HAP-1 (cell line): ENCODE results near the gene P2RX6.
A peak's percentile ranks its signal among the peaks of the same experiment; 100 is the strongest.

Experiments
- DNase-seq, 2 experiments: peaks; one replicate each; pipeline ENCODE4 v3.0.0-alpha.2; 2016 to 2020; ENCODE audit warnings: low spot score in 2 of 2
- H3K27me3 ChIP-seq: fragments of 250-450 bp; sonication (Bioruptor Pico); 2 replicates; pipeline ENCODE4 v1.5.1; 2020; ENCODE audit warnings: low read depth, mild to moderate bottlenecking, moderate library complexity
- H3K36me3 ChIP-seq: fragments of 250-450 bp; sonication (Bioruptor Pico); replicated peaks from 2 replicates; pipeline ENCODE4 v1.5.1; 2020; ENCODE audit warnings: mild to moderate bottlenecking
- H3K4me1 ChIP-seq: fragments of 250-450 bp; sonication (Bioruptor Pico); 2 replicates; pipeline ENCODE4 v1.5.1; 2020; ENCODE audit warnings: mild to moderate bottlenecking
- H3K4me3 ChIP-seq: fragments of 250-450 bp; sonication (Bioruptor Pico); 2 replicates; pipeline ENCODE4 v1.5.1; 2020; ENCODE audit warnings: mild to moderate bottlenecking, moderate library complexity
- H3K9me3 ChIP-seq: fragments of 250-450 bp; sonication (Bioruptor Pico); 2 replicates; pipeline ENCODE4 v1.5.1; 2020; ENCODE audit warnings: mild to moderate bottlenecking, moderate library complexity
- in situ Hi-C: fragments of 300-500 bp; cut with MboI; formaldehyde crosslinking; loops from 3 replicates; pipeline ENCODE4 v1.14.3; 2020; ENCODE audit warnings: low sequenced_read_pairs, inconsistent platforms, mixed read lengths

P2RX6 gene

DNA sequence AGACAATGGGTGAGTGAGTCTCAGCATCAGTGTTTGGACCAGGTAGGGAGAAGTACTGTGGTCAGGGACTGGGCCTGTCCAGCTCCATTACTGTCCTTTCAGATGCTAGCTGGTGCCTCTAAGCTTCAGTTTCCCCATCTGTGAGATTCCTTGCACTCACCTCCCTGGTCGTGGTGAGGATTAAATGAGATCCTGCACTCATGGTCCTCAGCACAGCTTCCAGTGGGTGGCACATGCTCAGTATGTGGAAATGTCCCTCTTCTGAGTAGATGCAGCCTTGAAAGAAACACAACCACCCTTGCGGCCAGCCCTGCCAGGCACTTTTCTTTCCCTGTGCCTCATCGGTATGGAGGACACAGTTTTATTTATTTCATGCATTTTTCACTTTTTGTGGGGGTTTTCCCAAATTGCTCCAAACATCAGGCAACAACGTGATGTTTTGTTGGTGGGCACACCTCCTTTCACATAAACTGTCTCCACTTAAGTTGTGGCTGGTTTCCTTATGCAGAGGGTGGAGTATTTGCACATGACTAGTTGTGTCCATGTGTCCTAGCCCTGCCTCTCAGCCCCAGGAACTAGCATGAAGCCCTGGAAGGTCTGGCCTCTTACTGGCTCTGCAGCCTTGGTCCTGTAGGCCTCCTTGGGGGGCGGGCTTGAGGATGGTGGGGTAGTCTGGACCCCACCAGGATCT, 31.7 kb upstream of the P2RX6 start:
- peaks cover 9% of the 10 kb centered on the region for H3K4me1 ChIP-seq
- H3K4me3 ChIP-seq, result peak overlapping the region; percentile 82
- H3K36me3 ChIP-seq, result peaks cover 12% of the 10 kb centered on the region
- H3K9me3 ChIP-seq, result peaks cover 7% of the 10 kb centered on the region; the same call in 1 of the 2 replicates
- DNase-seq, result no peak
- no peaks in the 10 kb centered on the region for H3K27me3 ChIP-seq
- in situ Hi-C loops, result loop anchor here (10.0 kb wide), 2 partner anchors 68 to 178 kb away; partner anchors contain the start of gene CRKL

DNA sequence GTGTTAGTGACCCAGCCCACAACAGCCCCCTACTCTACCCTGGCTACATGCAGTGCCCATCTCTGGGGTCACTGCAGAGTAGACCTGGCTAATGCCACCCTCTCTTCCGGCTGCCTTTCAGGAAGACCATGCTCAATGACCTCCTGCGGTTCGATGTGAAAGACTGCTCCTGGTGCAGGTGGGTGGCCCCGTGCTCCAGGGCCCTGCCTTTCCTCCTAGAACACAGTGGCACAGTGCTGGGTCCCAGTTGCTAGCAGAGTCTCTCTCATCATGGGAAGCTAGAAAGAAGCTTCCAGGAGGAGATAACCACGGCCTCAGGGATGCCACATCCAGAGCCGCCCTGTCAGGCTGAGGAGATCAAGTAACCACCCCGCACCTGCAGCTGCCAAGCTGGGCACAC, 29.2 kb upstream of the P2RX6 start:
- H3K36me3 ChIP-seq, result peaks cover 12% of the 10 kb centered on the region
- H3K27me3 ChIP-seq, result no peaks in the 10 kb centered on the region
- in situ Hi-C loops, result loop anchor here (10.0 kb wide), 2 partner anchors 71 to 181 kb away; partner anchors contain the start of gene CRKL
- peaks cover 9% of the 10 kb centered on the region for H3K4me1 ChIP-seq
- no peak overlapping the region for H3K4me3 ChIP-seq
- H3K9me3 ChIP-seq, result no peaks in the 10 kb centered on the region
- DNase-seq, result no peak

DNA sequence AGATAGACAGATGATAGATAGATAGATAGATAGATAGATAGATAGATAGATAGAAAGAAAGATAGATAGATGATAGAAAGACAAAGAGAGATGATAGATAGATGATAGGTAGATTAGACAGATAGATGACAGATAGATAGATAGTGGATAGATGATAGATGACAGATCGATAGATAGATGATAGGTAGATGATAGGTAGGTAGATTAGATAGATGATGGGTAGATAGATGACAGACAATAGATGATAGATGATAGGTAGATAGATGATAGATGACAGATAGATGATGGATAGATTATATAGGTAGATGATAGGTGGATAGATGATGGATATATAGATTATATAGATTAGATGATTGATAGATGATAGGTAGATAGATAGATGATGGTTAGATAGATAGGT, 28.6 kb upstream of the P2RX6 start:
- no peaks in the 10 kb centered on the region for H3K9me3 ChIP-seq
- H3K4me3 ChIP-seq, result no peak overlapping the region
- DNase-seq, result no peak
- H3K4me1 ChIP-seq, result peaks cover 6% of the 10 kb centered on the region
- in situ Hi-C loops, result loop anchor here (10.0 kb wide), 2 partner anchors 72 to 182 kb away; partner anchors contain the start of gene CRKL
- peaks cover 15% of the 10 kb centered on the region for H3K36me3 ChIP-seq
- H3K27me3 ChIP-seq, result no peaks in the 10 kb centered on the region

DNA sequence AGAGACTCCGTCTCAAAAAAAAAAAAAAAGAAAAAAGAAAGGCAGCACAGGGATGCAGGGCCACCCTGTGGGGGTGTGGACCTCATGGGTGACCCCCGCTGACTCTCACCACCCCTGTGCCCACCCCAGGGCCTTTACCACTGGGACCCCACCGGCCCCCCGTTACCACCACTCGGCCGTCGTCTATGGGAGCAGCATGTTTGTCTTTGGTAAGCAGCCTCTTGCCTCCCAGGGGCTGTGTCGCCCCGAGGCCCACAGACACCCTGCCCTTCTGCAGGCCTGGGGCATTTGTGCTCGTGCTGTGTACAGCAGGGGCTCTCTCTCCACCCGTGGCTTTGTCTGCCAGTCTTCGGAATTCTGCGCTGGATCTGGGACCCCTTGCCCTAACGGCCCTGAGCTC, 27.6 kb upstream of the P2RX6 start:
- in situ Hi-C loops, result loop anchor here (10.0 kb wide), 2 partner anchors 73 to 183 kb away; partner anchors contain the start of gene CRKL
- no peak overlapping the region for H3K4me3 ChIP-seq

DNA sequence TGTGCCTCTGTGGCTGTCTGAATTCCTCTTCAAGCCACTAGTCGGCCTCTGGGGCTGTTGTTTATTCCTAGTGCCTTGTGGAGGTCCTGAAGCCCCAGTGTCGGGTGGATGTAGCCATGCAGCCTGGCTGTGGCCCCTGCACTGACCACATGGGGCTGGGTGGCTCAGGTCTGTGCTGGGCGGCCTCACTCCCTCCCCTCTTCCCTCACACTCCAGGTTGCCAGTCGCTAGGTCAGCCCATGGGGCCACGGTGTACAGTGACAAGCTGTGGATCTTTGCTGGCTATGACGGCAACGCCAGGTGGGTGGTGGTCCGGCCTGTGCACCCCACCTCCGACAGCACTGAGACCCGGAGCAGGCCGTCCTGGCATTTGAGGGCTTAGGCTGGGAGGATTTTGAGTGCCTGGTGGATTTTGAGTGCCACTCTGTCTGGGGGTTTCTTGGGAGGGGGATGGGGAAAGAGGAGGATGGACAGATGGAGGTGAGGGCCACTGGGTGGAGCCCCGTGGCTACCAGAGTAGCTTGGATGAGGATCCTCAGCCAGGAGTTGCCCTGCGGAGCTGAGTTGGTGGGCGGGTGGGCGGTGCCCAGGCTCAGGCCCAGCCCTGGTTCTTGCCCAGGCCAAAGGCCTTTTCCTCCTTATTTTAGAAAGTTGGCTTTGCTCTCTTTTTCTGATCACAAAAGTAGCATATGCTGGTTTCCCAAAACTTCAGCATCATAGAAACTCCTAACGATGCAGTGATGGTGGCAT, 26.2 kb upstream of the P2RX6 start:
- DNase-seq, result no peak
- Histone ChIP-seq H3K9me3 (no peaks in the 10 kb centered on the region), H3K4me3 (no peak overlapping the region), H3K4me1 (no peaks in the 10 kb centered on the region), H3K27me3 (no peaks in the 10 kb centered on the region), H3K36me3 (peaks cover 28% of the 10 kb centered on the region)
- in situ Hi-C loops, result loop anchor here (10.0 kb wide), 2 partner anchors 74 to 184 kb away; partner anchors contain the start of gene CRKL

More for the DNA sequence above, 27.6 kb upstream of the P2RX6 start:
- no peak for DNase-seq
- H3K27me3 ChIP-seq, result no peaks in the 10 kb centered on the region
- peaks cover 25% of the 10 kb centered on the region for H3K36me3 ChIP-seq
- peaks cover 4% of the 10 kb centered on the region; the same call in 1 of the 2 replicates for H3K4me1 ChIP-seq
- H3K9me3 ChIP-seq, result no peaks in the 10 kb centered on the region

DNA sequence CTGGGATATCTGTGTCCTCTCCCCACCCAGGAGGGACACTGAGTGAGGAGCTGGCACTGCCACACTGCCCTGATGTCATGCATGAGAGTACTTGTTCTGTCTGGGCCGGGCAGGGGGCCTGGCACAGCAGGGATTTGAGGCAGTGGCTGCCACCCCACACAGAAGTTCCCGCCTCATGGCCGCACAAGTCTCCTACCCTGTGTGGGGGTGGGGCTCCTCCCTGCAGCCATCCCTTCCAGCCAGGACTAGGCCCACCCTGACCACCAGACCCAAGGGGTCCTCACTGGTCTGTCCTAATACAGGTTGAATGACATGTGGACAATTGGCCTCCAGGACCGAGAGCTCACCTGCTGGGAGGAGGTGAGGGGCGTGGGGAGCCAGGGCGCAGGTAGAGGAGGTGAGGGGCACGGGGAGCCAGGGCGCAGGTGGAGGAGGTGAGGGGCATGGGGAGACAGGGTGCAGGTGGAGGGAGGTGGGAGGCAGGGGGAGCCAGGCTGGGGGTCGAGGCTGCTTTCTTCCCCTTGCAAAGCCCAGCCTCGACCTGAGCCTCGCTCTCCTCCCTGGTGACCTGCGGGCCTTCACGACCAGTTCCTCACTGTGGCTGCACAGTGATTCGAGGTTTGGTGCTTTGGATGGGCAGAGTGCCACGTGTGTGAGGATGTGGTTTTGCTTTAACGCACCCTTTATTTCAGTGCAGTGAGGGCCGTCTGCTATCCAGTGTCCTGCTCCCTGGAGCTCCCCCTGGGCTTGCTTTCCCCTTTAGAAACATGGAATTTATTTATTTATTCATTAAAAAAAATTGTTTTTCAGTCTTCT, 25.4 kb upstream of the P2RX6 start:
- H3K36me3 ChIP-seq, result peaks cover 24% of the 10 kb centered on the region
- DNase-seq, result no peak
- no peak overlapping the region for H3K4me3 ChIP-seq
- H3K4me1 ChIP-seq, result no peaks in the 10 kb centered on the region
- H3K9me3 ChIP-seq, result no peaks in the 10 kb centered on the region
- no peaks in the 10 kb centered on the region for H3K27me3 ChIP-seq
- in situ Hi-C loops, result loop anchor here (10.0 kb wide), 2 partner anchors 75 to 185 kb away; partner anchors contain the start of gene CRKL

DNA sequence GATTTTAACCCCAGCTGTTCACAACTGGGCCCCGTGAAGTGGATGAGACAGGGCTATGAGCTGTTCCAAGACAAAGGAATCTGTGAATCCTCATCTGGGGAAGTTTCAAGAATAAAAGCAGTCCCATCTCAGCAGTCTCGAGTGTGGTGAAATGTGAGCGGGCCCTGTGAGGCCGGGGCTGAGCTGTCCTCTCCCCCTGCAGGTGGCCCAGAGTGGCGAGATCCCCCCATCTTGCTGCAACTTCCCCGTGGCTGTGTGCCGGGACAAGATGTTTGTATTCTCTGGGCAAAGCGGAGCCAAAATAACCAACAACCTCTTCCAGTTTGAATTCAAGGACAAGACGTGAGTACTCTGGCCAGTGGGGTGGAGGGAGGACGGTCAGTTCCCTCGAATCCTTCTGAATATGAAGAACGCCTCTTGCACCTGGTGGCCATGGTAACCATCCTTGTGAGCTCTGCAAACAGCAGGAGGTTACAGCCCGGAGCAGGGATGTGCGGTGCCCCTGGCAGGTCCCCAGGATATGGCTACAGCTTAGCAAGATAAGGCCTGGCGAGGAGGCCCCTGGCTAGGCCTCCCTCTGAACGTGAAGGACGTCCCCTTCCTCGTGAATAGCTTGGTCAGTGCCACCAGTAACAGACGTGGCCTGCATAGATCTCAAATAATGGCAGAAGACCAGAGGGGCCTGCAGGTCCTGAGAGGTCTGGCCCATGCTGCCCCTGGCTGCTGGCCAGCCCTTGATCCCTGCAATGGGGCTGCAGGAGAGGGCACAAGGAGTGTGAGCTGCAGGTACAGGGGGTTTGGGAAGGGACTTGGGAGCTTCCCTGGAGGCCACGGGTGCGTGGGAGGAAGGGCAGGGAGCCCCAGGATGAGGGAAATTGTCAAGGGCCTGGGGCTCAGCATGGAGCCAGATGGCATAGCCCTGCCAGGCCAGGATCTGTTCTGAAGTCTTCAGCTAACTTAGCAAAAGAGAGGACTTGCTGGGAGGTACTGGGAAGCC, 24.5 kb upstream of the P2RX6 start:
- Histone ChIP-seq H3K27me3 (no peaks in the 10 kb centered on the region), H3K36me3 (peaks cover 27% of the 10 kb centered on the region), H3K9me3 (no peaks in the 10 kb centered on the region), H3K4me3 (no peak overlapping the region), H3K4me1 (no peaks in the 10 kb centered on the region)
- DNase-seq, result no peak
- in situ Hi-C loops, result no loop called here

DNA sequence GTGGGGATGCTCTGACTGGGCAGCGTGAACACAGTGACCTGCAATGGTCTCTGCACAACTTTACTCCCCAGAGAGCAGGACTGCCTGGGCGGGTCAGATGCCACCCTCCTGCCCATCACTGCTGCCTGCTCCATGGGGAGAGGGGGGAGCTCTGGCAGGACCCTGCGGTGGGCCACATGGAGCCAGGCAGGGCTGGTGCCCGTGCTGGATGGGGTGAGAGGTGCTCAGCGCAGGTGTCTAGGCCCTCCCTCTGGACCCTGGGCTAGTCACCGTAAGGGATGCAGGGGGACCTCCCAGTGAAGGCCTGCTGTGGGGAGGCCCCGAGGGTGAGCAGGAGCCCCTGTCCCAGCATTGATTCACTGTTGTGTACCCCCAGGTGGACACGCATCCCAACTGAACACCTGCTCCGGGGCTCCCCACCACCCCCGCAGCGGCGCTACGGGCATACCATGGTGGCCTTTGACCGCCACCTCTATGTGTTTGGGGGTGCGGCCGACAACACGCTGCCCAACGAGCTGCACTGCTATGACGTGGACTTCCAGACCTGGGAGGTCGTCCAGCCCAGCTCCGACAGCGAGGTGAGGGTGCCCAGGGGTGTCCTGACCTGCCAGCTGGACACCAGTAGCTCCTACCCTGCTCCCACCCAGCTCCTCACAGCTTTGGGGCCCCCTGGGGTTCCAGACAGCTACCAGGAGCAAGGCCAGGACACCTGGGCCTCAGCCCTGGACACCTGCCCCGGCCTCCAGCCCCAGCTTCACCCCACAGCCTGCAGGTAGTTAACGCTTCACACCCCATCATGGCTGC, 23.5 kb upstream of the P2RX6 start:
- H3K4me3 ChIP-seq, result no peak overlapping the region
- H3K4me1 ChIP-seq, result no peaks in the 10 kb centered on the region
- no peaks in the 10 kb centered on the region for H3K9me3 ChIP-seq
- H3K27me3 ChIP-seq, result no peaks in the 10 kb centered on the region
- peaks cover 23% of the 10 kb centered on the region for H3K36me3 ChIP-seq
- in situ Hi-C loops, result no loop called here
- DNase-seq, result no peak

DNA sequence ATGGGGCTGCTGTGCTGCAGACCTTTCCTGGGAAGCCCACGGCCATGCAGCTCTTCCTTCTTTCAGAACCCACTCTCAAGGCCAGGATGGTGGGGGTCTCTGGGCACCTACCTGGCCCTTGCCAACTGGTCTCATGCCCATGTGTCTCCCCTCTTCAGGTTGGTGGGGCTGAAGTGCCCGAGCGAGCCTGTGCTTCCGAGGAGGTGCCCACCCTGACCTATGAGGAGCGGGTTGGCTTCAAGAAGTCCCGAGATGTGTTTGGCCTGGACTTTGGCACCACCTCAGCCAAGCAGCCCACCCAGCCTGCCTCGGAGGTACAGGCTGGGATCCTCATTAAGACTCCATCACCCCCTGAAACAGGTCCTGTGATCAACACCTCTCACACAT, 22.9 kb upstream of the P2RX6 start:
- H3K4me3 ChIP-seq, result no peak overlapping the region
- H3K36me3 ChIP-seq, result peaks cover 26% of the 10 kb centered on the region
- no peaks in the 10 kb centered on the region for H3K27me3 ChIP-seq
- no peaks in the 10 kb centered on the region for H3K9me3 ChIP-seq
- H3K4me1 ChIP-seq, result no peaks in the 10 kb centered on the region
- DNase-seq, result no peak
- in situ Hi-C loops, result no loop called here

DNA sequence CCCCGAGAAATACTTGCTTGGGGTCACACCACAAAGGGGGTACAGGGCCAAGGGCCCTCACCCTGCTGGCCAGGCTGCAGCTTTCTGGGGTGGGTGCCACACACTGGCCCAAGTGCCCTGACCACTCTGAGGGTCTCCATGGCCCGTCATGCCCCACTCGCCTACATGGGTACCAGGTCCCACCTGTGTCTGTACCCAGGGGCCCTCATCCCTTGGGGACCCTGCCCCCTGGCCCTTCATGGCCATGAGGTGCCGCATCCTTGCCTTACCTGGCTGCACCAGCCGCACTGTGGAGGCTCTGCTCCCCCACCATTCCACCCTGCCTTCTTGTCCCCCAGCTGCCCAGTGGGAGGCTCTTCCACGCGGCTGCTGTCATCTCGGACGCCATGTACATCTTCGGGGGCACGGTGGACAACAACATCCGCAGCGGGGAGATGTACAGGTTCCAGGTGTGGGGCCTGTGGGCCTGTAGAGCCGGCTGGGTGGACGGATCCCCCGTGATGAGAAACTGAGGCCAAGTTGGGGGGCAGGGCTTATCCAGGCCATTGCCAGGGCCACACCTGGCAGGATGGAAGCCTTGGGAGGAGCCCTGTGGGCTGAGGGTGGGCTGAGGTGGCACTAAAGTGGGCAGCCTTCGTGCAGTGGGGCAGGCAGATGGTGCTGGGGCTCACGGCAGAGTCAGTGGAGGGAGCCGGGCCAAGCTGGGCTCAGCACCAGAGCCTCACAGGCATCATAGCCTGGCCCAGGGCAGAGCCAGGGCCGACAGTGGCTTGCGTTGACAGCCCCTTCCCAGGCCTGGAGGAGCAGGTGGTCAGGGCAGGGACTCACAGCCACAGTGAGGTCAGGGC, 22.3 kb upstream of the P2RX6 start:
- Histone ChIP-seq H3K27me3 (no peaks in the 10 kb centered on the region), H3K4me3 (no peak overlapping the region), H3K4me1 (no peaks in the 10 kb centered on the region), H3K9me3 (no peaks in the 10 kb centered on the region), H3K36me3 (peaks cover 30% of the 10 kb centered on the region)
- no peak for DNase-seq
- in situ Hi-C loops, result no loop called here

DNA sequence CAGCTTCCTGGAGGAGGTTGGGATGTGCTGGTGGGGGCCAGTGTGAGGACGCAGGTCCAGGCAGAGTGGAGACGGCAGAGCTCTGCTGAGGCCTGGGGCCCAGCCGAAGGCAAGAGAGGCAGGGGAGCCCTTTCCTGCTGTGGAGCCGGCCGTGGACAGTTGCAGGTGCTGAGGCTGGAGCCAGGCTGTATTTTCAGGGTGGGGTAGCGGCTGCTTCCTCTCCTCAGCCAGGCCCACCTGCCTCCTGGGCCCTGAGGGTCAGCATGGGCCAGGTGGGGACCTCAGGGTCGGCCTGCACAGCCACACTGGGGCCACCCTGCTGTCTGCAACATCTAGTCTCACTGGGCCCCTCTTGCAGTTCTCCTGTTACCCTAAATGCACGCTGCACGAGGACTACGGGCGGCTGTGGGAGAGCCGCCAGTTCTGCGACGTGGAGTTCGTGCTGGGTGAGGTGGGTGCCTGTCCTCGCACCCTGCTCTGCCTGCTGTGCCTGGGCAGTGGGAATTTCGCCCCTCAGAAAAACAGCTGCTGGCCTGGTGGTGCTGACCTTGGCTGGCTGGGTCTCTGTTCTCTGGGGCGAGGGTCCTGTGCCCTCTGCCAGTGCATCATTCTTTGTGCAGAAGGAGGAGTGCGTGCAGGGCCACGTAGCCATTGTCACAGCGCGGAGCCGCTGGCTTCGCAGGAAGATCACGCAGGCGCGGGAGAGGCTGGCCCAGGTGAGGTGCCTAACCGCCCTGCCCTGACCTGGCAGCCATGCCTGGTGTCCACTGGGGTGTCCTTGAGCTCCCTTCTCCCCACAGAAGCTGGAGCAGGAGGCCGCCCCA, 21.4 kb upstream of the P2RX6 start:
- Histone ChIP-seq H3K27me3 (no peaks in the 10 kb centered on the region), H3K4me3 (no peak overlapping the region), H3K36me3 (peaks cover 35% of the 10 kb centered on the region), H3K9me3 (no peaks in the 10 kb centered on the region), H3K4me1 (no peaks in the 10 kb centered on the region)
- no peak for DNase-seq
- in situ Hi-C loops, result no loop called here
